ENCODE measurements around the gene IL15RA.
"Not testable (repeated sequence)": the region's sequence is repeated elsewhere in the genome, so short reads cannot be mapped to it uniquely, and the experiment has no call there.

IL15RA gene

GRCh38 chr10:5961405-5962100 is 15.8 kb downstream of the IL15RA start:
- no peak for TF ChIP-seq ZFX (IDR thresholded peaks at IDR 0.05; ENCODE audit: borderline replicate concordance)
- TF ChIP-seq, protein P1, sequence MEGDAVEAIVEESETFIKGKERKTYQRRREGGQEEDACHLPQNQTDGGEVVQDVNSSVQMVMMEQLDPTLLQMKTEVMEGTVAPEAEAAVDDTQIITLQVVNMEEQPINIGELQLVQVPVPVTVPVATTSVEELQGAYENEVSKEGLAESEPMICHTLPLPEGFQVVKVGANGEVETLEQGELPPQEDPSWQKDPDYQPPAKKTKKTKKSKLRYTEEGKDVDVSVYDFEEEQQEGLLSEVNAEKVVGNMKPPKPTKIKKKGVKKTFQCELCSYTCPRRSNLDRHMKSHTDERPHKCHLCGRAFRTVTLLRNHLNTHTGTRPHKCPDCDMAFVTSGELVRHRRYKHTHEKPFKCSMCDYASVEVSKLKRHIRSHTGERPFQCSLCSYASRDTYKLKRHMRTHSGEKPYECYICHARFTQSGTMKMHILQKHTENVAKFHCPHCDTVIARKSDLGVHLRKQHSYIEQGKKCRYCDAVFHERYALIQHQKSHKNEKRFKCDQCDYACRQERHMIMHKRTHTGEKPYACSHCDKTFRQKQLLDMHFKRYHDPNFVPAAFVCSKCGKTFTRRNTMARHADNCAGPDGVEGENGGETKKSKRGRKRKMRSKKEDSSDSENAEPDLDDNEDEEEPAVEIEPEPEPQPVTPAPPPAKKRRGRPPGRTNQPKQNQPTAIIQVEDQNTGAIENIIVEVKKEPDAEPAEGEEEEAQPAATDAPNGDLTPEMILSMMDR (IDR thresholded peaks at IDR 0.05): no peak
- H3K27ac ChIP-seq: no peak overlapping the region

DNA sequence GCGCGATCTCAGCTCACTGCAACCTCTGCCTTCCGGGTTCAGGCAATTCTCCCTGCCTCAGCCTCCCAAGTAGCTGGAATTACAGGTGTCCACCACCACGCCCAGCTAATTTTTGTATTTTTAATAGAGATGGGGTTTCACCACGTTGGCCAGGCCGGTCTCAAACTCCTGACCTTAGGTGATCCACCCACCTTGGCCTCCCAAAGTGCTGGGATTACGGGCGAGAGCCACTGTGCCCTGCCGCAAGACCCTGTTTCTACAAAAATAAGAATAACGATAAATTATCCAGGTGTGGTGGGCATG is 16.4 kb downstream of the IL15RA start:
- H3K27ac ChIP-seq: not testable (repeated sequence)

DNA sequence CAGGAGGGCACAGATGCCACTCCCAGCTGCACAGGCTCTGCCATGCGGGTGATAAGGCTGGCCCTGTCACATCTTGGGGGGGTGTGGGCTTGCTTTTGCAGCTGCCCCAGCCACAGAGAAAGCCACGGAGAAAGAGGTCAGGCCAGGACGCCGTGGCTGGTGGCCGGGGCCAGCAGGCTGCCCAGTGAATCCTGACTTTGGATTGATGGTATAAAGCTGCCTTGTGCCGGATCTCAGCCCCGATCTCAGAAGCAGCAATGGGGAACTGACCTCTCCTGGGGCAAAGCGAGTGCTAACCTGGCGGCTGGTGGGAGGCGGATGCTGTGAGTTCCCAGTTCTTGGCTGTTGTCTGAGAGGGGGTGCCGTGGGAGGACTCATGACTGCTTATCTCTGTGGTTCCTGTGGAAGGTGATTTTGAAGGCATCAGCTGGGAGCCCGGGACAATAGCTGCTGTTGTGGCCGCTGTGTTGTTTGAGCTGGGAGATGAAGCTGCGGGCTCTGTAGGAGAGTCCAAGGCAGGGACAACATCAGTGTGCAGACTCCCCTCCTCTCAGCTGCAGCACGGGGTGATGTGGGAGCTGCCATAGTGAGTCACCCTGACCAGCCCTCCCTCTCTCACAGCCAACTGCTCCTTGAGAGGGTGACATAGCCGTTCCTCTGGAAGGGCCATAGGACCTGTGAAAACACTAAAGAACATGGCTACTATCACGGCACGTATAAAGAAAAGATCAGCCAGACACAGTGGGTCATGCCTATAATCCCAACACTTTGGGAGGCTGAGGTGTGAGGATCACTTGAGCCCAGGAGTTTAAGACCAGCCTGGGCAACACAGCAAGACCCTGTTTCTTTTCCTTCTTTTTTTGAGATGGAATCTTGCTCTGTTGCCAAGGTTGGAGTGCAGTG is 17.0 kb downstream of the IL15RA start:
- no peak overlapping the region for H3K27ac ChIP-seq
- no peak for TF ChIP-seq ZFX (IDR thresholded peaks at IDR 0.05; ENCODE audit: borderline replicate concordance)
- TF ChIP-seq, protein P1 (IDR thresholded peaks at IDR 0.05): no peak

DNA sequence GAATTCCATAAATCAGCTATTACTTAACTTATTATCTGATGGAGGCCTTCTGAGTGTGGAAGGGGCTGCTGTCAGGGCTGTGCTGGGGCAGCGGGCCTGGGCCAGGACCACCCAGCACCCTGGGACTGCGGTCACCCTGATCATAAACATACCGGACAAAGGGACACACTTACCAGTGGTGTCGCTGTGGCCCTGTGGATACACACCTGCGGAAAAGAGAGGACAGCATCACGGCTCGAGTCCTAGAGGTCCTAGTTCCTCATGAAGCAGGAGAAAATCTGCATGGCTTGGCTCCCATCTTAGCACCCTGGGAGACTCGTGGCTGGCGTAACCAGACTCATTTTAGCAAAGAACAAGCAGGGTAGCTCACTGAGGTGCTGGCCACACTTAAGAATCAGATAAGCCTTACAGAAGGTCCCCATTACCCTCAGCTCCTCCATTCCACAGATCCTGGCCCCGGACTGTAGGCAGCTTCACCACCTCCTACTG is 17.7 kb downstream of the IL15RA start:
- H3K27ac ChIP-seq: no peak overlapping the region
- TF ChIP-seq, protein P1 (IDR thresholded peaks at IDR 0.05): peak; percentile 41
- TF ChIP-seq ZFX (IDR thresholded peaks at IDR 0.05; ENCODE audit: borderline replicate concordance): no peak

DNA sequence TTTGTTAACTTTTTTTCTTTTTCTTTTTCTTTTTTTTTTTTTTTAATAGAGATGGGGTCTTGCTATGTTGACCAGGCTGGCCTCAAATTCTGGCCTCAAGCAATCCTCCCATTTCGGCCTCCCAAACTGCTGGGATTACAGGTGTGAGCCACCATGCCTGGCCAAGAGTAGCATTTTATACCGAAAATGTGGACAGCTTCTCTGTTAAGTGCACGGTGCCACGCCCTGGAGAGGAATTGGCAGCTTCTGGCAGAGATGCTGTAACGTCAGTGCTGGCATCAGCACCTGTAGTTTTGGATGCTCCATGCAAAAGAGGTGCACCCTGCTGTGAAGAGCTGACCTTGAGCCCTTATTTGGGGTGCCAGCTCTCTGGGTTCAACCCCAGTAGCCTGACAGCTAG is 18.2 kb downstream of the IL15RA start:
- no peak overlapping the region for H3K27ac ChIP-seq

GRCh38 chr10:5958675-5959074 is 18.7 kb downstream of the IL15RA start:
- no peak for TF ChIP-seq ZFX (IDR thresholded peaks at IDR 0.05; ENCODE audit: borderline replicate concordance)
- TF ChIP-seq, protein P1 (IDR thresholded peaks at IDR 0.05): no peak
- no peak overlapping the region for H3K27ac ChIP-seq

More for the DNA sequence above, 18.2 kb downstream of the IL15RA start:
- TF ChIP-seq ZFX (IDR thresholded peaks at IDR 0.05; ENCODE audit: borderline replicate concordance): no peak

DNA sequence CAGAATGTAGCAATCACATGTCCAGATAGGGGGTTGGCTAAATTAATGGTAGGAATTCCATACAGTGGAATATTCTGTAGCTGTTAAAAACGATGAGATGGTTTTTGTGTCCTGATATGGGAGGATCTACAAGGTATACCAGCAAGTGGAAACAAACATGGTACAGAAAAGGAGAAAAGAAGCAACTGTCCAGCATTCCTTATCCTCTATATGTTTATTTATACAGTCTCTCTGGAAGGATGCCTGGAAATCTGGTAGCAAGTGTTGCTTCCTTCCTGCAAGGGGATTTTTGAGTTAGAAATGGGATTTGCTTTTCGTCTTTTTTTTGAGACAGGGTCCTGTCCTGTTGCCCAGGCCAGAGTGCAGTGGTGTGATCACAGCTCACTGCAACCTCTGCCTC is 19.3 kb downstream of the IL15RA start:
- no peak overlapping the region for H3K27ac ChIP-seq
- no peak for TF ChIP-seq ZFX (IDR thresholded peaks at IDR 0.05; ENCODE audit: borderline replicate concordance)
- TF ChIP-seq, protein P1 (IDR thresholded peaks at IDR 0.05): no peak
